Measurements from ENCODE around the gene KIF21B. TPM values are rescaled to one million over a fixed set of nuclear protein-coding genes. Genes with fewer than 3 reads are reported as not detected.

The KIF21B gene
- polyA plus RNA-seq, 1 experiment: 0.24 TPM

- DNase-seq (ENCODE audit: low read depth, low spot score): no peak
- Histone ChIP-seq H3K27ac (ENCODE audit: low read depth, low read length) (no peak overlapping the region), H3K9me3 (ENCODE audit: control insufficient read depth, insufficient read depth, low read length) (no peaks in the 10 kb centered on the region; the same call in 1 of the 2 replicates), H3K4me3 (ENCODE audit: low read depth, low read length) (no peak overlapping the region), H3K27me3 (ENCODE audit: control insufficient read depth, insufficient read depth, low read length) (no peaks in the 10 kb centered on the region)
- no peak for TF ChIP-seq CTCF (IDR thresholded peaks at IDR 0.05; ENCODE audit: low read depth, low read length)
- POLR2A ChIA-PET: no interaction called here
- CTCF ChIA-PET: interaction anchor here (1.4 to 1.5 kb wide), 2 partner anchors 28 kb away, joined by 3 to 6 read pairs; no protein-coding TSS in a partner anchor
Observed at GRCh38 chr1:200999667-201000066, 23.8 kb downstream of the KIF21B start.

GRCh38 chr1:200998323-200998722 lies 25.2 kb downstream of the KIF21B start:
- H3K27me3 ChIP-seq (ENCODE audit: control insufficient read depth, insufficient read depth, low read length): no peaks in the 10 kb centered on the region
- DNase-seq (ENCODE audit: low read depth, low spot score): no peak
- ChIA-PET CTCF (interaction anchor here (0.7 to 1.5 kb wide), 2 partner anchors 26 to 46 kb away, joined by 3 read pairs; no protein-coding TSS in a partner anchor), POLR2A (interaction anchor here (0.7 kb wide), 1 partner anchor 26 kb away, joined by 5 read pairs; no protein-coding TSS in a partner anchor)
- H3K9me3 ChIP-seq (ENCODE audit: control insufficient read depth, insufficient read depth, low read length): no peaks in the 10 kb centered on the region; the same call in 1 of the 2 replicates
- no peak overlapping the region for H3K27ac ChIP-seq (ENCODE audit: low read depth, low read length)
- no peak for TF ChIP-seq CTCF (IDR thresholded peaks at IDR 0.05; ENCODE audit: low read depth, low read length)
- H3K4me3 ChIP-seq (ENCODE audit: low read depth, low read length): no peak overlapping the region

- Histone ChIP-seq H3K9me3 (ENCODE audit: control insufficient read depth, insufficient read depth, low read length) (no peaks in the 10 kb centered on the region), H3K27me3 (ENCODE audit: control insufficient read depth, insufficient read depth, low read length) (peaks cover 2% of the 10 kb centered on the region), H3K4me3 (ENCODE audit: low read depth, low read length) (no peak overlapping the region), H3K27ac (ENCODE audit: low read depth, low read length) (no peak overlapping the region)
- POLR2A ChIA-PET: no interaction called here
- no peak for TF ChIP-seq CTCF (IDR thresholded peaks at IDR 0.05; ENCODE audit: low read depth, low read length)
- CTCF ChIA-PET: interaction anchor here (1.5 kb wide), 1 partner anchor 21 kb away, joined by 6 read pairs; no protein-coding TSS in a partner anchor
- DNase-seq (ENCODE audit: low read depth, low spot score): no peak
Observed at GRCh38 chr1:200992382-200993048, 31.0 kb downstream of the KIF21B start.

GRCh38 chr1:200991097-200991614 lies 32.4 kb downstream of the KIF21B start:
- Histone ChIP-seq H3K27ac (ENCODE audit: low read depth, low read length) (no peak overlapping the region), H3K27me3 (ENCODE audit: control insufficient read depth, insufficient read depth, low read length) (peaks cover 2% of the 10 kb centered on the region), H3K4me3 (ENCODE audit: low read depth, low read length) (no peak overlapping the region), H3K9me3 (ENCODE audit: control insufficient read depth, insufficient read depth, low read length) (no peaks in the 10 kb centered on the region)
- DNase-seq (ENCODE audit: low read depth, low spot score): no peak
- no peak for TF ChIP-seq CTCF (IDR thresholded peaks at IDR 0.05; ENCODE audit: low read depth, low read length)
- ChIA-PET POLR2A (no interaction called here), CTCF (interaction anchor here (1.5 kb wide), 1 partner anchor 20 kb away, joined by 6 read pairs; no protein-coding TSS in a partner anchor)

- Histone ChIP-seq H3K4me3 (ENCODE audit: low read depth, low read length) (no peak overlapping the region), H3K9me3 (ENCODE audit: control insufficient read depth, insufficient read depth, low read length) (no peaks in the 10 kb centered on the region), H3K27me3 (ENCODE audit: control insufficient read depth, insufficient read depth, low read length) (peaks cover 2% of the 10 kb centered on the region), H3K27ac (ENCODE audit: low read depth, low read length) (no peak overlapping the region)
- no peak for DNase-seq (ENCODE audit: low read depth, low spot score)
- no peak for TF ChIP-seq CTCF (IDR thresholded peaks at IDR 0.05; ENCODE audit: low read depth, low read length)
- ChIA-PET POLR2A (no interaction called here), CTCF (no interaction called here)
Observed at GRCh38 chr1:200990114-200990513, 33.4 kb downstream of the KIF21B start.
